Astrocyte (in vitro differentiated cells and primary cell): ENCODE results near the gene DMRTB1. TPM values are rescaled to one million over a fixed set of nuclear protein-coding genes. Genes with fewer than 3 reads are reported as not detected.

Source experiments
- DNase-seq: peaks from one replicate; pipeline ENCODE4 v3.0.0-alpha.2; 2010; ENCODE audit warnings: low read depth
- FAIRE-seq: peaks from 2 replicates; lab custom pipeline; 2011; peaks lifted over from hg19 to GRCh38; lab: Jason Lieb, UNC
- H2AFZ ChIP-seq: 2 replicates; pipeline ENCODE4 v1.6.0; 2012; ENCODE audit warnings: low read depth, low read length, inconsistent platforms
- H3K27ac ChIP-seq: 2 replicates; pipeline ENCODE4 v1.5.1; 2011; ENCODE audit warnings: low read depth, low read length, inconsistent platforms
- H3K27me3 ChIP-seq: 2 replicates; pipeline ENCODE4 v1.6.0; 2011; ENCODE audit warnings: low read length, inconsistent platforms; ENCODE audit not compliant: insufficient read depth
- H3K36me3 ChIP-seq: 2 replicates; pipeline ENCODE4 v1.5.1; 2011; ENCODE audit warnings: low read length, inconsistent platforms; ENCODE audit not compliant: insufficient read depth
- H3K4me1 ChIP-seq: 2 replicates; pipeline ENCODE4 v1.5.1; 2011; ENCODE audit warnings: low read length, inconsistent platforms; ENCODE audit not compliant: insufficient read depth
- H3K4me2 ChIP-seq: 2 replicates; pipeline ENCODE4 v1.6.0; 2012; ENCODE audit warnings: low read length, inconsistent platforms
- H3K4me3 ChIP-seq: 2 replicates; pipeline ENCODE4 v1.5.1; 2011; ENCODE audit warnings: low read depth, mild to moderate bottlenecking, low read length, inconsistent platforms; ENCODE audit not compliant: insufficient read depth
- H3K79me2 ChIP-seq: 2 replicates; pipeline ENCODE4 v1.6.0; 2012; ENCODE audit warnings: mild to moderate bottlenecking, low read length, inconsistent platforms; ENCODE audit not compliant: insufficient read depth
- H3K9ac ChIP-seq: 2 replicates; pipeline ENCODE4 v1.6.0; 2012; ENCODE audit warnings: mild to moderate bottlenecking, low read length, inconsistent platforms
- H3K9me3 ChIP-seq: 2 replicates; pipeline ENCODE4 v1.5.1; 2012; ENCODE audit warnings: low read depth, mild to moderate bottlenecking, low read length, inconsistent platforms; ENCODE audit not compliant: insufficient read depth
- H4K20me1 ChIP-seq: 2 replicates; pipeline ENCODE4 v1.6.0; 2012; ENCODE audit warnings: low read length, inconsistent platforms; ENCODE audit not compliant: insufficient read depth
- H3K27ac Mint-ChIP-seq: one replicate; pipeline ENCODE4 v1.8.0; 2021; ENCODE audit warnings: mild to moderate bottlenecking, mixed read lengths; ENCODE audit not compliant: unreplicated experiment
- H3K27me3 Mint-ChIP-seq: one replicate; pipeline ENCODE4 v1.8.0; 2021; ENCODE audit warnings: low read depth, mixed read lengths; ENCODE audit not compliant: unreplicated experiment
- H3K36me3 Mint-ChIP-seq: one replicate; pipeline ENCODE4 v1.8.0; 2021; ENCODE audit warnings: low read depth, mixed read lengths; ENCODE audit not compliant: unreplicated experiment
- H3K4me1 Mint-ChIP-seq: one replicate; pipeline ENCODE4 v1.8.0; 2021; ENCODE audit warnings: low read depth, mixed read lengths; ENCODE audit not compliant: unreplicated experiment
- H3K4me3 Mint-ChIP-seq: one replicate; pipeline ENCODE4 v1.8.0; 2021; ENCODE audit warnings: mild to moderate bottlenecking, moderate library complexity, mixed read lengths; ENCODE audit not compliant: unreplicated experiment
- H3K9me3 Mint-ChIP-seq: one replicate; pipeline ENCODE4 v1.8.0; 2021; ENCODE audit warnings: mild to moderate bottlenecking, mixed read lengths; ENCODE audit not compliant: unreplicated experiment
- EZH2 ChIP-seq: IDR thresholded peaks from 2 replicates; pipeline ENCODE4 v1.6.1; 2012; ENCODE audit warnings: mild to moderate bottlenecking, low read length, inconsistent platforms; ENCODE audit not compliant: insufficient read depth
- total RNA-seq: library from RNA; stranded (reverse); gene quantifications from 2 replicates; pipeline ENCODE4 v1.2.1, GENCODE V29; 2021
- TF ChIP-seq, protein P1 (sequence below): IDR thresholded peaks from 2 replicates; pipeline ENCODE4 v1.5.1; 2011; ENCODE audit warnings: low read depth, mild to moderate bottlenecking, inconsistent platforms, low read length, moderate library complexity; ENCODE audit not compliant: insufficient read depth

The DMRTB1 gene
- total RNA-seq, 1 donor from 2014 or later = not detected

DNA sequence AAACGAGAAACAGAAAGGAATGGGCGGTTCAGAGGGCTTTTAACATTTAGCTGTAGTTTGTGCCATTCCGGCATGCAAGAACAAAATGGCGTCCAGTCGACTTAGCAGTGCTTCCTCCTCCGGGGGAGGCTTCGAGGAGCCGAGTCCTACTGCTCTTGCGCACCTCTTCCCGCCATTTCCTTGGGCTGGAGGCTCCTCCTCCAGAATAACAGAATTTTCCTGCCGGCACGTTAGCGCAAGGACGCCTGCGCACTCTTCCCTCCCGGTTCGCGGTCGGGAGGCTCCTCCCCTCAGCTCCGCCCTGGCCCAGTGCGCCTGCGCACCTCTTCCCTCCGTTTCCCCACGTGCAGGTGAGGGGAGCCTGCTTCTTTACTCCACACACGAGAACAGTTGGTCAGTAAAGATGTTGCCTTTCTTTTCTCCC is 1.0 kb downstream of the DMRTB1 start:
- H3K4me2 ChIP-seq = no peak overlapping the region
- no peak overlapping the region for H3K4me3 ChIP-seq
- no peaks in the 10 kb centered on the region for H3K36me3 ChIP-seq
- no peak overlapping the region for H3K9ac ChIP-seq
- no peaks in the 10 kb centered on the region for H4K20me1 ChIP-seq
- no peaks in the 10 kb centered on the region for H3K9me3 Mint-ChIP-seq
- H3K4me3 Mint-ChIP-seq = no peak overlapping the region
- FAIRE-seq (no peak), DNase-seq (no peak)
- TF ChIP-seq, protein P1, sequence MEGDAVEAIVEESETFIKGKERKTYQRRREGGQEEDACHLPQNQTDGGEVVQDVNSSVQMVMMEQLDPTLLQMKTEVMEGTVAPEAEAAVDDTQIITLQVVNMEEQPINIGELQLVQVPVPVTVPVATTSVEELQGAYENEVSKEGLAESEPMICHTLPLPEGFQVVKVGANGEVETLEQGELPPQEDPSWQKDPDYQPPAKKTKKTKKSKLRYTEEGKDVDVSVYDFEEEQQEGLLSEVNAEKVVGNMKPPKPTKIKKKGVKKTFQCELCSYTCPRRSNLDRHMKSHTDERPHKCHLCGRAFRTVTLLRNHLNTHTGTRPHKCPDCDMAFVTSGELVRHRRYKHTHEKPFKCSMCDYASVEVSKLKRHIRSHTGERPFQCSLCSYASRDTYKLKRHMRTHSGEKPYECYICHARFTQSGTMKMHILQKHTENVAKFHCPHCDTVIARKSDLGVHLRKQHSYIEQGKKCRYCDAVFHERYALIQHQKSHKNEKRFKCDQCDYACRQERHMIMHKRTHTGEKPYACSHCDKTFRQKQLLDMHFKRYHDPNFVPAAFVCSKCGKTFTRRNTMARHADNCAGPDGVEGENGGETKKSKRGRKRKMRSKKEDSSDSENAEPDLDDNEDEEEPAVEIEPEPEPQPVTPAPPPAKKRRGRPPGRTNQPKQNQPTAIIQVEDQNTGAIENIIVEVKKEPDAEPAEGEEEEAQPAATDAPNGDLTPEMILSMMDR = no peak
- no peak for TF ChIP-seq EZH2
- no peak overlapping the region for H2AFZ ChIP-seq
- peaks cover 16% of the 10 kb centered on the region for H3K27me3 Mint-ChIP-seq
- H3K27ac Mint-ChIP-seq = no peak overlapping the region
- H3K27ac ChIP-seq = no peak overlapping the region
- no peaks in the 10 kb centered on the region for H3K4me1 Mint-ChIP-seq
- H3K9me3 ChIP-seq = no peaks in the 10 kb centered on the region
- H3K36me3 Mint-ChIP-seq = no peaks in the 10 kb centered on the region
- peaks cover 6% of the 10 kb centered on the region for H3K27me3 ChIP-seq
- no peaks in the 10 kb centered on the region for H3K4me1 ChIP-seq
- H3K79me2 ChIP-seq = no peaks in the 10 kb centered on the region

DNA sequence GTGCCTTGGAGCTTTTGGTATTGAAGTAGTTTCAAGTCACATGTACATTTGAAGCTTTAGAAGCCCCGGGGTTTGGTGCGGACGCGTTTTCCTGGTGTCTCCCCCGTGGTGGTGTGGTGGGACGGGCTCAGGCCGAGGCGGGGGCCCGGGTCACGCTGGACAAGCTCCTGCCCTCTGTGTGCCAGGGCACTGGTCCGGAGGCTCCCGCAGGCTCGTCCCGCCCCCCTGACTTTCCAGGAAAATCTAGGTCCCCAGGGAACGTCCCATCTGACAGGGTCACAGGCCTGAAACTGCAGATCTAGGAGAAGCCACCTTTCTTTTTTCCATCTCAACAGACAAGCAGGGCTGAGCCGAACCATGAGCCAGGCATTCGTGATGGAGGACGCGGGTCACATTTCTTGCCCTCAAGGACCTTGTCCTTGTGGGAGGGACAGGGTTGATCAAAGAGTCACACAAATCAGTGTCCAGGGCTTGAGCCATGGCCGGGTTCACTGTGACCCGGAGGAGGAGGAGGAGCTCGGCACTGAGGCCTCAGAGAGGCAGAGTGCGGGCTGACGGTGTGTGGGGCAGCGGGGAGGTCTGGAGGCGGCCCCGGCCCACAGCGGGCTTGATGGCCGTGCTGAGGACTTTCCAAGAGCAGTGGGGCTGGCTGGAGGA is 1.6 kb downstream of the DMRTB1 start:
- H3K9me3 ChIP-seq = no peaks in the 10 kb centered on the region
- H2AFZ ChIP-seq = no peak overlapping the region
- H3K27ac ChIP-seq = no peak overlapping the region
- no peaks in the 10 kb centered on the region for H3K36me3 ChIP-seq
- Mint-ChIP-seq H3K4me3 (no peak overlapping the region), H3K27me3 (peaks cover 17% of the 10 kb centered on the region), H3K27ac (no peak overlapping the region), H3K9me3 (no peaks in the 10 kb centered on the region), H3K4me1 (no peaks in the 10 kb centered on the region), H3K36me3 (no peaks in the 10 kb centered on the region)
- H3K27me3 ChIP-seq = peaks cover 2% of the 10 kb centered on the region
- H3K9ac ChIP-seq = no peak overlapping the region
- H3K4me2 ChIP-seq = no peak overlapping the region
- H4K20me1 ChIP-seq = no peaks in the 10 kb centered on the region
- no peak overlapping the region for H3K4me3 ChIP-seq
- no peaks in the 10 kb centered on the region for H3K4me1 ChIP-seq
- H3K79me2 ChIP-seq = no peaks in the 10 kb centered on the region
- no peak for FAIRE-seq
- no peak for TF ChIP-seq EZH2
- TF ChIP-seq, protein P1 = no peak
- no peak for DNase-seq

DNA sequence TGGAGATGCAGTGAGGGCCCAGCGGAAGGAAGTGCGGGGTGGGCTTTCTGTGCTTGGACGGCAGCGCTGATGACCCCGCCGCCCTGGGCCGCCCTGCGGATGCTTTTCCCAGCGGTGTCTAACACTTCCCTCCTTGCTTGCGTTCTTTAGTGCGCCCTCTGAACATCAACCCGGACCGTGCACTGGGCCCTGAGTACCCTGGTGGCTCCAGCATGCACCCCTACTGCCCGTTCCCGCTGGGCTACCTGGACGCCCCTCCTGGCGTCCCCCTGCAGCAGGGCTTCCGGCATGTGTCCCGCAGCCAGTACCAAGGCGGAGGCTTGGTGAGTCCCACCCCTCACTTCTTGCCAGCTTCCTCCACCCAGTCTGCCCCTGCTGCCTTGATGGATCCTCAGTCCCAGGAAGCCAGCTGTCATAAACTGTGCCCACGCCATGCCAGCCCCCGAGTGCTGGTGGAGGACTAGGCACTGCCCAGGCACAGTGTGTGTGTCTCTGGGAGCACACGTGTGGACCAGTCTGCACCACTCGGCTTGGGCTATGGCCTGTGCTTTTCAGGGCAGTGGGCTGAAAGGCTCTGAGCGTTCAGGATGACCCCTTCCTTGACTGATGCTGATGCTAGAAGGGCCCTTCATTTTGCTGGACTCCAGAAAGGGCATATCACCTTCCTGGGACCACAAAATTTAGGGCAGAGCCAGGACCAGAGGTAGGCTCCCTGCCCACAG is 2.3 kb downstream of the DMRTB1 start:
- H3K27me3 Mint-ChIP-seq = peaks cover 19% of the 10 kb centered on the region
- H3K9me3 Mint-ChIP-seq = no peaks in the 10 kb centered on the region
- Histone ChIP-seq H3K4me1 (no peaks in the 10 kb centered on the region), H3K27me3 (peaks cover 2% of the 10 kb centered on the region), H4K20me1 (no peaks in the 10 kb centered on the region), H3K36me3 (no peaks in the 10 kb centered on the region), H3K9me3 (no peaks in the 10 kb centered on the region), H2AFZ (no peak overlapping the region), H3K27ac (no peak overlapping the region), H3K4me3 (no peak overlapping the region), H3K4me2 (no peak overlapping the region), H3K79me2 (no peaks in the 10 kb centered on the region), H3K9ac (no peak overlapping the region)
- TF ChIP-seq, protein P1 = no peak
- no peak for TF ChIP-seq EZH2
- H3K27ac Mint-ChIP-seq = no peak overlapping the region
- FAIRE-seq (no peak), DNase-seq (no peak)
- no peaks in the 10 kb centered on the region for H3K36me3 Mint-ChIP-seq
- no peaks in the 10 kb centered on the region for H3K4me1 Mint-ChIP-seq
- no peak overlapping the region for H3K4me3 Mint-ChIP-seq
